Liver (tissue), 3 donors: ENCODE results near the gene BIN1.

Experiments used
- EGR1 ChIP-seq, 2 donors: IDR thresholded peaks; 2 replicates each; pipeline ENCODE4 v1.6.1; 2016 to 2018; ENCODE audit warnings: antibody characterized with exemption in 2 of 2, low read depth in 2 of 2
- FOXA1 ChIP-seq: IDR thresholded peaks from 2 replicates; pipeline ENCODE4 v1.6.1; 2016; ENCODE audit warnings: antibody characterized with exemption
- TAF1 ChIP-seq: conservative IDR thresholded peaks from 2 replicates; pipeline ENCODE4 v1.6.1; 2016; ENCODE audit warnings: antibody characterized with exemption, mild to moderate bottlenecking
- TF ChIP-seq, protein P1 (sequence below): fragments of 150-350 bp; IDR thresholded peaks from 2 replicates; pipeline ENCODE4 v1.5.1; 2017; ENCODE audit warnings: improper control_type of control experiment, low read depth, low read length; ENCODE audit not compliant: missing input control
- donor health status: healthy.
- donor health status: healthy.

DNA sequence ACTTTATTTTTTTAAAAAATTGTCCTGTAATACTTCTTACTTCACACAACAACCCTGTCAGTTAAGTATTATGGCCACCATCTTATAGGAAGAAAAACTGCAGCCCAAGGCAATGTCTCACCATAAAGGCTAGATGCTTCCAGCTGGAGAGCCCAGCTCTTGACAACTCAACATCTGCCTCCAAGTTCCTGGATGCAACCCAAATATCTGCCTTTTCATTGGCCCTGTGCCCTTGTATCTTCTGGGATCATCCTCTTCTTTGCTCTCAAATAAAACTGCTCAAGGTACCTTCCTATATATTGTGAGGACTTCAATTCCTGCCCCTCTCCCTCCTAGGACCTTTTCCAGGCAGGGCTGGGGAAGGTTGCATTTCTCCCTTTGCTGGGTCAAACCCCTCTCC lies 69.5 kb downstream of the BIN1 start:
- TF ChIP-seq, protein P1, sequence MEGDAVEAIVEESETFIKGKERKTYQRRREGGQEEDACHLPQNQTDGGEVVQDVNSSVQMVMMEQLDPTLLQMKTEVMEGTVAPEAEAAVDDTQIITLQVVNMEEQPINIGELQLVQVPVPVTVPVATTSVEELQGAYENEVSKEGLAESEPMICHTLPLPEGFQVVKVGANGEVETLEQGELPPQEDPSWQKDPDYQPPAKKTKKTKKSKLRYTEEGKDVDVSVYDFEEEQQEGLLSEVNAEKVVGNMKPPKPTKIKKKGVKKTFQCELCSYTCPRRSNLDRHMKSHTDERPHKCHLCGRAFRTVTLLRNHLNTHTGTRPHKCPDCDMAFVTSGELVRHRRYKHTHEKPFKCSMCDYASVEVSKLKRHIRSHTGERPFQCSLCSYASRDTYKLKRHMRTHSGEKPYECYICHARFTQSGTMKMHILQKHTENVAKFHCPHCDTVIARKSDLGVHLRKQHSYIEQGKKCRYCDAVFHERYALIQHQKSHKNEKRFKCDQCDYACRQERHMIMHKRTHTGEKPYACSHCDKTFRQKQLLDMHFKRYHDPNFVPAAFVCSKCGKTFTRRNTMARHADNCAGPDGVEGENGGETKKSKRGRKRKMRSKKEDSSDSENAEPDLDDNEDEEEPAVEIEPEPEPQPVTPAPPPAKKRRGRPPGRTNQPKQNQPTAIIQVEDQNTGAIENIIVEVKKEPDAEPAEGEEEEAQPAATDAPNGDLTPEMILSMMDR: no peak
- TF ChIP-seq EGR1 (IDR thresholded peaks at IDR 0.05; ENCODE audit: low read depth in 2 of 2): no peak
- no peak for TF ChIP-seq FOXA1
- no peak for TF ChIP-seq TAF1
